ENCODE results near the gene GPR150.

- TF ChIP-seq CTCF (IDR thresholded peaks at IDR 0.05 in 4 of 5, conservative IDR thresholded peaks at IDR 0.05 in 1 of 5), result no peak
- TF ChIP-seq POLR2A (IDR thresholded peaks at IDR 0.05), result no peak
These were observed 38.3 kb upstream of the GPR150 start for GRCh38 chr5:95581576-95581975.

Data from gastrocnemius medialis (tissue), 4 donors.